ENCODE data around the gene EMC1. TPM values are rescaled to one million over a fixed set of nuclear protein-coding genes. Genes with fewer than 3 reads are reported as not detected.

Gene EMC1
- total RNA-seq, 6 experiments from 2014 or later: 86.8 to 106 (median 93.6) TPM

DNA sequence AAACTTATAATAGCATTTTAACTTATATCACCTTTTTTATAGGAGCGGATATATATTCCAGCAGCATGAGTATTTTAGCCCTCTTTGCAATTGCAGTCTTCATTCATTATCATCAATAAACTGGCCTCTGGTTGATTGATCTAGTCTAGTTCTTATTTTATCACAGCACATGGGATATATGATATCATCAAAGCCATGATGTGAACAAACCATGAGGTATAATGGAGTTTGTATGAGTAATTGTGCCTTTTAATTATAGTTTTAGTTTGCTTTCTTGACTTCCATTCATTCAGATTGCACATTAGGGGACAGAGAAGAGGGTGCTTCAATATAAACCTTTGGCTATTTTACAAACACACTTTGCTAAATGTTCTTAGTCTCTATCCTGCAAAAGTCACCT is 37.7 kb downstream of the EMC1 start:
- no peak overlapping the region for H3K27ac Mint-ChIP-seq
- H3K36me3 Mint-ChIP-seq (ENCODE audit: low read depth): peaks cover 40% of the 10 kb centered on the region
- peaks cover 34% of the 10 kb centered on the region for H3K4me1 Mint-ChIP-seq (ENCODE audit: low read depth)
- H3K27me3 Mint-ChIP-seq (ENCODE audit: insufficient read depth): no peaks in the 10 kb centered on the region
- no peak overlapping the region for H3K4me3 Mint-ChIP-seq
- TF ChIP-seq CTCF (IDR thresholded peaks at IDR 0.05): no peak
- H3K9me3 Mint-ChIP-seq: no peaks in the 10 kb centered on the region
- no peak for DNase-seq

DNA sequence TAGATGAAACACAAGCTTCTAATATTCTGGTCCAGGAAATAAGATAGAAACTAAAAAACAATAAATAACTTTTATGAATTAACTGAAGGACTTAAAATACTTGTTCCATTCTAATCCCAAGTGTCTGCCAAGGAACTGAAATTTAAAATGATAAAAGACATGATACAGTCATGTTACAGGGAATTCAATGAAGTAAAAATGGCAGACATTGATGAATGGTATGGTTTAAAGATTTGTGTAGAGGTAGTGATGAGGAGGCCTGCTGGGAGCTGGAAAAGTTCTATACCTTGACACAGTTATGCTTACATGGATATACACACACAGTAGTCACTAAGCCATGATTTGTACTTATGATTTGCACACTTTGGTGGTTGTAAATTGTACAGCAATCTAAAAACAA is 39.2 kb downstream of the EMC1 start:
- Mint-ChIP-seq H3K27ac (peak overlapping the region; percentile 43), H3K9me3 (no peaks in the 10 kb centered on the region), H3K36me3 (ENCODE audit: low read depth) (peaks cover 45% of the 10 kb centered on the region), H3K4me3 (peak overlapping the region; percentile 94), H3K4me1 (ENCODE audit: low read depth) (peaks cover 48% of the 10 kb centered on the region), H3K27me3 (ENCODE audit: insufficient read depth) (no peaks in the 10 kb centered on the region)
- DNase-seq: no peak
- TF ChIP-seq CTCF (IDR thresholded peaks at IDR 0.05): no peak

- Mint-ChIP-seq H3K36me3 (ENCODE audit: low read depth) (peaks cover 46% of the 10 kb centered on the region), H3K4me3 (peak overlapping the region; percentile 94), H3K4me1 (ENCODE audit: low read depth) (peaks cover 55% of the 10 kb centered on the region), H3K9me3 (no peaks in the 10 kb centered on the region), H3K27ac (peak overlapping the region; percentile 95), H3K27me3 (ENCODE audit: insufficient read depth) (no peaks in the 10 kb centered on the region)
- TF ChIP-seq CTCF (IDR thresholded peaks at IDR 0.05): no peak
- DNase-seq: peak; percentile 9
These were observed 40.4 kb downstream of the EMC1 start for GRCh38 chr1:19210772-19211549.

- Mint-ChIP-seq H3K4me3 (peak within 1 kb of the TSS; percentile 94), H3K9me3 (no peaks in the 10 kb centered on the region), H3K27me3 (ENCODE audit: insufficient read depth) (no peaks in the 10 kb centered on the region), H3K36me3 (ENCODE audit: low read depth) (peaks cover 46% of the 10 kb centered on the region), H3K4me1 (ENCODE audit: low read depth) (peaks cover 63% of the 10 kb centered on the region), H3K27ac (peak within 1 kb of the TSS; percentile 95)
- no peak; the same call in 1 of the 2 replicates for TF ChIP-seq CTCF (IDR thresholded peaks at IDR 0.05)
- DNase-seq: peak; percentile 90
These were observed 41.1 kb downstream of the EMC1 start, which contains the start of gene UBR4 for GRCh38 chr1:19209990-19210771. Gene UBR4 (minus strand): TSS chr1:19210266. CDS start chr1:19210248, 18 bp downstream.

GRCh38 chr1:19209439-19209989 is 41.8 kb downstream of the EMC1 start:
- Mint-ChIP-seq H3K4me1 (ENCODE audit: low read depth) (peaks cover 70% of the 10 kb centered on the region), H3K27me3 (ENCODE audit: insufficient read depth) (no peaks in the 10 kb centered on the region), H3K4me3 (peak overlapping the region; percentile 94), H3K9me3 (no peaks in the 10 kb centered on the region), H3K27ac (peak overlapping the region; percentile 93), H3K36me3 (ENCODE audit: low read depth) (peaks cover 44% of the 10 kb centered on the region)
- no peak for TF ChIP-seq CTCF (IDR thresholded peaks at IDR 0.05)
- DNase-seq: peak; percentile 7

Data from HFFc6 (cell line).